HFFc6 (cell line): Measurements from ENCODE around the gene SAE1. TPM values are rescaled to one million over a fixed set of nuclear protein-coding genes. Genes with fewer than 3 reads are reported as not detected.

ENCODE experiments used
- DNase-seq: peaks from one replicate; pipeline ENCODE4 v3.0.0-alpha.2; 2018
- H3K27ac Mint-ChIP-seq: 2 replicates; pipeline ENCODE4 v1.8.0; 2020; ENCODE audit warnings: mild to moderate bottlenecking, mixed read lengths
- H3K27me3 Mint-ChIP-seq: 2 replicates; pipeline ENCODE4 v1.8.0; 2021; ENCODE audit warnings: mild to moderate bottlenecking, moderate library complexity, mixed read lengths; ENCODE audit not compliant: insufficient read depth
- H3K36me3 Mint-ChIP-seq: 2 replicates; pipeline ENCODE4 v1.8.0; 2021; ENCODE audit warnings: low read depth, mixed read lengths
- H3K4me1 Mint-ChIP-seq: 2 replicates; pipeline ENCODE4 v1.8.0; 2020; ENCODE audit warnings: low read depth, mixed read lengths
- H3K4me3 Mint-ChIP-seq: 2 replicates; pipeline ENCODE4 v1.8.0; 2020; ENCODE audit warnings: mild to moderate bottlenecking, moderate library complexity, mixed read lengths
- H3K9me3 Mint-ChIP-seq: 2 replicates; pipeline ENCODE4 v1.8.0; 2020; ENCODE audit warnings: mild to moderate bottlenecking, mixed read lengths
- CTCF ChIP-seq: fragments of 200-600 bp; sonication (generic); IDR thresholded peaks from 2 replicates; pipeline ENCODE4 v1.5.0; 2021; ENCODE audit warnings: antibody characterized with exemption, mild to moderate bottlenecking
- microRNA-seq: library from miRNA; unstranded; fragments of <30 nt; microRNA quantifications from one replicate; pipeline ENCODE4, GENCODE V29; 2019
- total RNA-seq, 6 experiments: library from RNA; stranded (reverse); fragmentation: NEBNext Ultra II Directional; extraction: Animal tissue kit (Norgen Biotek cat#: 25700); gene quantifications; 2 replicates in 1 of 6; 3 replicates in 5 of 6; pipeline ENCODE4 v1.2.3, GENCODE V29; 2021

Gene SAE1
- total RNA-seq, 6 experiments from 2014 or later, result 158 to 181 (median 175) TPM

- Mint-ChIP-seq H3K4me1 (peaks cover 49% of the 10 kb centered on the region), H3K4me3 (peak overlapping the region; percentile 92), H3K36me3 (peaks cover 36% of the 10 kb centered on the region), H3K27ac (peak overlapping the region; percentile 92), H3K9me3 (no peaks in the 10 kb centered on the region), H3K27me3 (no peaks in the 10 kb centered on the region; the same call in none of the 2 replicates)
- no peak for DNase-seq
- no peak for TF ChIP-seq CTCF
Observed at GRCh38 chr19:47258434-47258833, 127.8 kb downstream of the SAE1 start.

- Mint-ChIP-seq H3K27ac (peak overlapping the region; percentile 92), H3K9me3 (no peaks in the 10 kb centered on the region), H3K4me3 (peak overlapping the region; percentile 92), H3K27me3 (no peaks in the 10 kb centered on the region; the same call in none of the 2 replicates), H3K4me1 (peaks cover 43% of the 10 kb centered on the region), H3K36me3 (peaks cover 36% of the 10 kb centered on the region)
- TF ChIP-seq CTCF, result no peak
- DNase-seq, result no peak
Observed at GRCh38 chr19:47258895-47259555, 128.4 kb downstream of the SAE1 start.

Small RNAs within 50 kb of the gene (microRNA-seq; reads per million reads assigned to microRNA genes)
- not detected for gene MIR3190
- gene MIR3191, result not detected

Other genes with a start within 250 kb of the SAE1 start
- gene NPAS1, start 111.0 kb upstream of the SAE1 start, total RNA-seq, result 10 to 100 TPM in 1 of 6 experiments, 1 to 10 TPM in 5; 2.2 to 11.5 (median 3.6) TPM
- 10 to 100 TPM; 44.2 to 55.1 (median 49.3) TPM for gene TMEM160, start 82.2 kb upstream of the SAE1 start, total RNA-seq
- gene ZC3H4, start 17.1 kb upstream of the SAE1 start, total RNA-seq, result 10 to 100 TPM; 43.9 to 66.1 (median 55.2) TPM
- gene BBC3, start 100.4 kb downstream of the SAE1 start, total RNA-seq, result 10 to 100 TPM in 2 of 6 experiments, 1 to 10 TPM in 4; 8.6 to 10.9 (median 9.6) TPM
- gene CCDC9, start 125.7 kb downstream of the SAE1 start, total RNA-seq, result 10 to 100 TPM; 20.6 to 30.6 (median 23.8) TPM
- 10 to 100 TPM; 12.0 to 16.2 (median 14.0) TPM for gene INAFM1, start 144.1 kb downstream of the SAE1 start, total RNA-seq
- under 1 TPM; 0.24 to 0.95 (median 0.35) TPM for gene C5AR1, start 179.0 kb downstream of the SAE1 start, total RNA-seq
- under 1 TPM in 4 of 6 experiments, not detected in 2; 0.03 to 0.14 (median 0.05) TPM for gene C5AR2, start 201.3 kb downstream of the SAE1 start, total RNA-seq
- 10 to 100 TPM; 11.8 to 14.4 (median 12.6) TPM for gene DHX34, start 218.5 kb downstream of the SAE1 start, total RNA-seq